HCT116 (cell line): ENCODE measurements around the gene LPIN1. TPM values are rescaled to one million over a fixed set of nuclear protein-coding genes. Genes with fewer than 3 reads are reported as not detected.
"Not testable (repeated sequence)": the region's sequence is repeated elsewhere in the genome, so short reads cannot be mapped to it uniquely, and the experiment has no call there.

Experiments
- ATAC-seq: fragments of 200-7000 bp; cut with Tn5 transposase; 2 replicates; pipeline ENCODE4 v1.9.1; 2020; ENCODE audit warnings: mild to moderate bottlenecking, moderate library complexity
- BruUV-seq: library from RNA; stranded (reverse); fragments of 400-500 nt; replicated peaks from 2 replicates; lab custom pipeline; 2021; lab: Mats Ljungman, UMichigan
- CTCF ChIA-PET: fragments of 300-600 bp; sonication (Branson Sonifier 250); formaldehyde crosslinking; loops from one replicate; lab custom pipeline; 2021; ENCODE audit warnings: antibody characterized with exemption; lab: Charles Lee
- POLR2A ChIA-PET: fragments of 300-600, 350-600 bp; sonication (Branson Sonifier 250); formaldehyde crosslinking; loops from one replicate; lab custom pipeline; 2021; ENCODE audit warnings: antibody characterized with exemption; lab: Charles Lee
- RAD21 ChIA-PET, 2 experiments: fragments of 300-600 bp; sonication (Branson Sonifier 250); formaldehyde crosslinking; loops; one replicate each; lab custom pipeline; 2023; ENCODE audit warnings: low total read pairs in 2 of 2; ENCODE audit not compliant: uncharacterized antibody in 2 of 2, unreplicated experiment in 2 of 2, low non-redundant PET in 1 of 2; lab: Charles Lee
- DNase-seq: peaks from one replicate; pipeline ENCODE4 v3.0.0-alpha.2; 2010; ENCODE audit warnings: low read depth, low spot score
- H2AFZ ChIP-seq: fragments of 200-600 bp; shearing (Covaris generic), sonication (generic); 2 replicates; pipeline ENCODE4 v1.6.1; 2017; ENCODE audit warnings: low read depth, mixed run types, mixed read lengths, antibody characterized with exemption, low read length; ENCODE audit not compliant: poor library complexity, severe bottlenecking
- H3K27ac ChIP-seq: 2 replicates; pipeline ENCODE4 v1.5.1; 2012; ENCODE audit warnings: low read depth, low read length
- H3K27me3 ChIP-seq: fragments of 200-600 bp; sonication (generic); 2 replicates; pipeline ENCODE4 v1.6.1; 2016; ENCODE audit warnings: mixed run types, low read length, mixed read lengths; ENCODE audit not compliant: insufficient read depth
- H3K36me3 ChIP-seq, 2 experiments: fragments of 200-500 bp in 1 of 2; fragments of 200-600 bp in 1 of 2; sonication (Bioruptor generic) in 1 of 2; sonication (generic) in 1 of 2; 2 replicates each; pipeline versions ENCODE4 v1.5.1 to v1.6.1; 2014 to 2016; ENCODE audit warnings: low read length in 2 of 2, inconsistent platforms in 1 of 2, mixed read lengths in 1 of 2, mixed run types in 1 of 2; ENCODE audit not compliant: insufficient read depth in 2 of 2, control insufficient read depth in 1 of 2
- H3K4me1 ChIP-seq, 2 experiments: fragments of 200-600 bp in 1 of 2; sonication (generic) in 1 of 2; 2 replicates each; pipeline versions ENCODE4 v1.5.1 to v1.6.1; 2012 to 2017; ENCODE audit warnings: low read length in 2 of 2, inconsistent platforms in 1 of 2, mild to moderate bottlenecking in 1 of 2, mixed read lengths in 1 of 2, mixed run types in 1 of 2, moderate library complexity in 1 of 2; ENCODE audit not compliant: insufficient read depth in 2 of 2, control insufficient read depth in 1 of 2
- H3K4me2 ChIP-seq: fragments of 200-600 bp; sonication (generic); 2 replicates; pipeline ENCODE4 v1.6.1; 2017; ENCODE audit warnings: mixed run types, low read length, mixed read lengths
- H3K4me3 ChIP-seq, 2 experiments: fragments of 200-600 bp in 1 of 2; sonication (generic) in 1 of 2; replicated peaks in 1 of 2; 2 replicates each; pipeline ENCODE4 v1.5.1; 2011 to 2016; ENCODE audit warnings: low read length in 2 of 2, control low read depth in 1 of 2, low read depth in 1 of 2, mild to moderate bottlenecking in 1 of 2, mixed read lengths in 1 of 2, mixed run types in 1 of 2
- H3K79me2 ChIP-seq: fragments of 200-600 bp; sonication (generic); 2 replicates; pipeline ENCODE4 v1.6.1; 2017; ENCODE audit warnings: mild to moderate bottlenecking, mixed run types, low read length, moderate library complexity, mixed read lengths; ENCODE audit not compliant: insufficient read depth
- H3K9ac ChIP-seq: fragments of 200-600 bp; sonication (generic); 2 replicates; pipeline ENCODE4 v1.6.1; 2016; ENCODE audit warnings: low read length, mixed read lengths
- H3K9me2 ChIP-seq: fragments of 200-600 bp; sonication (generic), shearing (Covaris generic); 2 replicates; pipeline ENCODE4 v1.6.1; 2017; ENCODE audit warnings: mixed run types, mild to moderate bottlenecking, moderate library complexity; ENCODE audit not compliant: insufficient read depth
- H3K9me3 ChIP-seq, 2 experiments: fragments of 200-500 bp in 1 of 2; fragments of 200-600 bp in 1 of 2; sonication (Bioruptor generic) in 1 of 2; sonication (generic) in 1 of 2; 2 replicates each; pipeline ENCODE4 v1.6.1; 2014 to 2017; ENCODE audit warnings: low read length in 2 of 2, mixed read lengths in 2 of 2, inconsistent platforms in 1 of 2, low read depth in 1 of 2, mild to moderate bottlenecking in 1 of 2, mixed run types in 1 of 2, moderate library complexity in 1 of 2; ENCODE audit not compliant: control insufficient read depth in 1 of 2, insufficient read depth in 1 of 2
- H4K20me1 ChIP-seq: fragments of 200-600 bp; sonication (generic), shearing (Covaris generic); 2 replicates; pipeline ENCODE4 v1.6.1; 2017; ENCODE audit warnings: mixed run types, mild to moderate bottlenecking, moderate library complexity; ENCODE audit not compliant: insufficient read depth
- CTCF ChIP-seq, 3 experiments: fragments of 200-600 bp in 1 of 3; sonication (generic) in 1 of 3; IDR thresholded peaks in 2 of 3; conservative IDR thresholded peaks in 1 of 3; 2 replicates each; pipeline ENCODE4 v1.5.1; 2012 to 2017; ENCODE audit warnings: low read depth in 2 of 3, low read length in 2 of 3, antibody characterized with exemption in 1 of 3, borderline replicate concordance in 1 of 3, control low read depth in 1 of 3, mild to moderate bottlenecking in 1 of 3, mixed read lengths in 1 of 3, mixed run types in 1 of 3, moderate library complexity in 1 of 3; ENCODE audit not compliant: insufficient read depth in 1 of 3
- ZFX ChIP-seq: fragments of 450-650 bp; IDR thresholded peaks from 2 replicates; pipeline ENCODE4 v1.6.1; 2017
- ZNF274 ChIP-seq: fragments of 200-500 bp; sonication (Bioruptor generic); IDR thresholded peaks from 2 replicates; pipeline ENCODE4 v1.6.1; 2014; ENCODE audit warnings: mild to moderate bottlenecking, low read depth, low read length, inconsistent platforms
- intact Hi-C: fragments of 100-400 bp; cut with micrococcal nuclease; formaldehyde crosslinking; loops from 2 replicates; pipeline ENCODE4 v1.10.0; 2022
- total RNA-seq: library from RNA; stranded (reverse); gene quantifications from one replicate; pipeline ENCODE4 v1.2.1, GENCODE V29; 2021; ENCODE audit not compliant: unreplicated experiment

The LPIN1 gene
- total RNA-seq, 1 experiment from 2014 or later: 16.7 TPM

GRCh38 chr2:11814979-11815510 is 68.6 kb downstream of the LPIN1 start:
- no peak overlapping the region for H3K4me3 ChIP-seq
- TF ChIP-seq ZFX (no peak), ZNF274 (no peak), CTCF (IDR thresholded peaks at IDR 0.05 in 2 of 3, conservative IDR thresholded peaks at IDR 0.05 in 1 of 3; ENCODE audit: borderline replicate concordance in 1 of 3, insufficient read depth in 1 of 3, low read depth in 2 of 3, low read length in 2 of 3) (no peak)
- BruUV-seq: no TSS peak
- H3K79me2 ChIP-seq: no peaks in the 10 kb centered on the region
- H3K9ac ChIP-seq: no peak overlapping the region
- RAD21 ChIA-PET: no interaction called here
- H3K4me1 ChIP-seq: no peaks in the 10 kb centered on the region
- H2AFZ ChIP-seq: no peak overlapping the region
- H3K36me3 ChIP-seq: peaks cover 0 to 3% of the 10 kb centered on the region in 2 experiments; a peak in 2 of 4 replicates
- ATAC-seq: no peak
- CTCF ChIA-PET: no interaction called here
- no peak overlapping the region for H3K27ac ChIP-seq
- H3K27me3 ChIP-seq: no peaks in the 10 kb centered on the region
- H4K20me1 ChIP-seq: no peaks in the 10 kb centered on the region
- H3K9me2 ChIP-seq: no peaks in the 10 kb centered on the region
- DNase-seq: no peak
- intact Hi-C loops: no loop called here
- H3K9me3 ChIP-seq: no peaks in the 10 kb centered on the region
- no peak overlapping the region for H3K4me2 ChIP-seq
- POLR2A ChIA-PET: no interaction called here

GRCh38 chr2:11816935-11817334 is 70.5 kb downstream of the LPIN1 start:
- H3K27me3 ChIP-seq, H3K4me3 ChIP-seq, H2AFZ ChIP-seq, intact Hi-C loops, BruUV-seq, DNase-seq, H3K27ac ChIP-seq, H3K36me3 ChIP-seq, RAD21 ChIA-PET, H3K4me1 ChIP-seq, POLR2A ChIA-PET, ATAC-seq, H3K79me2 ChIP-seq, H4K20me1 ChIP-seq, H3K9me2 ChIP-seq, H3K4me2 ChIP-seq, H3K9ac ChIP-seq, H3K9me3 ChIP-seq, CTCF ChIA-PET: not testable (repeated sequence)
